H9 (cell line): ENCODE measurements around the gene PXK. TPM values are rescaled to one million over a fixed set of nuclear protein-coding genes. Genes with fewer than 3 reads are reported as not detected.

Source experiments
- DNase-seq: peaks from one replicate; pipeline ENCODE4 v3.0.0-alpha.2; 2017
- H2AFZ ChIP-seq: one replicate; pipeline ENCODE4 v1.6.1; 2013; ENCODE audit warnings: mild to moderate bottlenecking, low read length, control low read depth, moderate library complexity
- H2AK5ac ChIP-seq: 2 replicates; pipeline ENCODE4 v1.6.1; 2013; ENCODE audit warnings: low read length, control low read depth, mixed read lengths; ENCODE audit not compliant: insufficient read length
- H2BK120ac ChIP-seq: one replicate; pipeline ENCODE4 v1.6.1; 2013; ENCODE audit warnings: low read depth, mild to moderate bottlenecking, low read length, control low read depth, inconsistent platforms; ENCODE audit not compliant: poor library complexity, severe bottlenecking
- H2BK12ac ChIP-seq: 2 replicates; pipeline ENCODE4 v1.6.1; 2013; ENCODE audit warnings: low read length, control low read depth, mixed read lengths, low read depth; ENCODE audit not compliant: insufficient read length
- H2BK15ac ChIP-seq: 2 replicates; pipeline ENCODE4 v1.6.1; 2013; ENCODE audit warnings: low read depth, low read length, control low read depth
- H2BK20ac ChIP-seq: one replicate; pipeline ENCODE4 v1.6.1; 2013; ENCODE audit warnings: low read depth, mild to moderate bottlenecking, low read length, control low read depth, inconsistent platforms; ENCODE audit not compliant: poor library complexity, severe bottlenecking
- H2BK5ac ChIP-seq: 2 replicates; pipeline ENCODE4 v1.6.1; 2013; ENCODE audit warnings: low read length, control low read depth, mixed read lengths; ENCODE audit not compliant: insufficient read length
- H3K14ac ChIP-seq: 2 replicates; pipeline ENCODE4 v1.6.1; 2013; ENCODE audit warnings: low read length, control low read depth; ENCODE audit not compliant: insufficient read depth
- H3K18ac ChIP-seq: 2 replicates; pipeline ENCODE4 v1.6.1; 2013; ENCODE audit warnings: low read depth, mild to moderate bottlenecking, mixed read lengths, low read length, control low read depth; ENCODE audit not compliant: insufficient read length
- H3K23ac ChIP-seq: 2 replicates; pipeline ENCODE4 v1.6.1; 2013; ENCODE audit warnings: low read length, control low read depth, mixed read lengths, low read depth; ENCODE audit not compliant: insufficient read length
- H3K23me2 ChIP-seq: 2 replicates; pipeline ENCODE4 v1.6.1; 2013; ENCODE audit warnings: low read depth, mild to moderate bottlenecking, mixed read lengths, low read length, control low read depth; ENCODE audit not compliant: insufficient read length, poor library complexity, severe bottlenecking
- H3K27ac ChIP-seq: 2 replicates; pipeline ENCODE4 v1.5.1; 2013; ENCODE audit warnings: low read length, control low read depth, mixed read lengths, low read depth; ENCODE audit not compliant: insufficient read length
- H3K27me3 ChIP-seq: 2 replicates; pipeline ENCODE4 v1.6.1; 2013; ENCODE audit warnings: low read length, control low read depth, inconsistent platforms; ENCODE audit not compliant: insufficient read depth
- H3K4ac ChIP-seq: 2 replicates; pipeline ENCODE4 v1.6.1; 2013; ENCODE audit warnings: low read depth, mild to moderate bottlenecking, control low read depth, inconsistent platforms, low read length, moderate library complexity
- H3K4me1 ChIP-seq: 2 replicates; pipeline ENCODE4 v1.6.1; 2013; ENCODE audit warnings: low read length, control low read depth, inconsistent platforms; ENCODE audit not compliant: insufficient read depth
- H3K4me2 ChIP-seq: 2 replicates; pipeline ENCODE4 v1.6.1; 2013; ENCODE audit warnings: low read length, control low read depth, mixed read lengths; ENCODE audit not compliant: insufficient read length, insufficient read depth
- H3K56ac ChIP-seq: 2 replicates; pipeline ENCODE4 v1.6.1; 2013; ENCODE audit warnings: low read depth, mild to moderate bottlenecking, mixed read lengths, low read length, control low read depth; ENCODE audit not compliant: insufficient read length
- H3K79me1 ChIP-seq: 2 replicates; pipeline ENCODE4 v1.6.1; 2013; ENCODE audit warnings: low read depth, mild to moderate bottlenecking, moderate library complexity, low read length, control low read depth, inconsistent platforms; ENCODE audit not compliant: insufficient read depth, poor library complexity, severe bottlenecking
- H3K79me2 ChIP-seq: 2 replicates; pipeline ENCODE4 v1.6.1; 2013; ENCODE audit warnings: low read length, control low read depth, inconsistent platforms; ENCODE audit not compliant: insufficient read depth
- H3K9ac ChIP-seq: 2 replicates; pipeline ENCODE4 v1.6.1; 2013; ENCODE audit warnings: low read length, control low read depth, mixed read lengths; ENCODE audit not compliant: insufficient read length; ENCODE audit errors: extremely low read depth
- H3K9me3 ChIP-seq: one replicate; pipeline ENCODE4 v1.6.1; 2013; ENCODE audit warnings: low read depth, low read length, inconsistent platforms; ENCODE audit not compliant: control insufficient read depth
- H3T11ph ChIP-seq: one replicate; pipeline ENCODE4 v1.6.1; 2013; ENCODE audit warnings: mild to moderate bottlenecking, low read length, control low read depth, inconsistent platforms
- H4K20me1 ChIP-seq: one replicate; pipeline ENCODE4 v1.6.1; 2013; ENCODE audit not compliant: control insufficient read depth, insufficient read length, insufficient read depth
- H4K5ac ChIP-seq: 2 replicates; pipeline ENCODE4 v1.6.1; 2013; ENCODE audit warnings: low read depth, mild to moderate bottlenecking, mixed read lengths, low read length, control low read depth; ENCODE audit not compliant: insufficient read length
- H4K8ac ChIP-seq: replicated peaks from 2 replicates; pipeline ENCODE4 v1.6.1; 2013; ENCODE audit warnings: low read length, control low read depth, mixed read lengths, low read depth; ENCODE audit not compliant: insufficient read length
- H4K91ac ChIP-seq: 2 replicates; pipeline ENCODE4 v1.6.1; 2013; ENCODE audit warnings: low read depth, mild to moderate bottlenecking, moderate library complexity, mixed read lengths, low read length, control low read depth; ENCODE audit not compliant: insufficient read length
- H3K27ac Mint-ChIP-seq, 3 experiments: 2 replicates in 2 of 3; 3 replicates in 1 of 3; pipeline ENCODE4 v1.8.0; 2020 to 2021; ENCODE audit warnings: mixed read lengths in 3 of 3, mild to moderate bottlenecking in 1 of 3, moderate library complexity in 1 of 3
- H3K27me3 Mint-ChIP-seq: 2 replicates; pipeline ENCODE4 v1.8.0; 2021; ENCODE audit warnings: low read depth, mild to moderate bottlenecking, moderate library complexity, mixed read lengths
- H3K36me3 Mint-ChIP-seq, 3 experiments: 2 replicates in 2 of 3; 3 replicates in 1 of 3; pipeline ENCODE4 v1.8.0; 2020 to 2021; ENCODE audit warnings: low read depth in 3 of 3, mixed read lengths in 3 of 3; ENCODE audit not compliant: insufficient read depth in 1 of 3
- H3K4me1 Mint-ChIP-seq, 2 experiments: 2 replicates each; pipeline ENCODE4 v1.8.0; 2020; ENCODE audit warnings: mixed read lengths in 2 of 2
- H3K4me3 Mint-ChIP-seq, 2 experiments: 2 replicates in 1 of 2; 3 replicates in 1 of 2; pipeline ENCODE4 v1.8.0; 2020 to 2021; ENCODE audit warnings: mild to moderate bottlenecking in 2 of 2, mixed read lengths in 2 of 2, moderate library complexity in 1 of 2
- H3K9me3 Mint-ChIP-seq, 2 experiments: 2 replicates in 1 of 2; 3 replicates in 1 of 2; pipeline ENCODE4 v1.8.0; 2020; ENCODE audit warnings: mild to moderate bottlenecking in 2 of 2, mixed read lengths in 2 of 2, moderate library complexity in 1 of 2
- CTCF ChIP-seq: fragments of 200-600 bp; sonication (generic); conservative IDR thresholded peaks from 3 replicates; pipeline ENCODE4 v1.8.0; 2021; ENCODE audit warnings: antibody characterized with exemption, mild to moderate bottlenecking
- WGBS: extraction: QIAGEN DNeasy Blood & Tissue Kit; methylation state at CpG from one replicate; pipeline ENCODE4 v1.1.7; 2013; ENCODE audit warnings: missing lambda C conversion rate, low lambda C conversion rate, mixed read lengths; ENCODE audit not compliant: insufficient read length; ENCODE audit errors: extremely low coverage; 5-methylcytosine and 5-hydroxymethylcytosine counted together
- total RNA-seq: library from RNA; stranded (reverse); gene quantifications from 2 replicates; pipeline ENCODE4 v1.2.1, GENCODE V29; 2021

The PXK gene
- total RNA-seq, 1 experiment from 2014 or later, result 3.3 TPM

GRCh38 chr3:58349792-58350626 lies 17.3 kb downstream of the PXK start:
- H3K14ac ChIP-seq, result no peak overlapping the region
- no peak overlapping the region for H3K18ac ChIP-seq
- no peaks in the 10 kb centered on the region for H3K4me1 ChIP-seq
- no peak for DNase-seq
- H3T11ph ChIP-seq, result no peak overlapping the region
- no peak overlapping the region for H3K4me3 Mint-ChIP-seq
- H4K8ac ChIP-seq, result no peak overlapping the region
- no peaks in the 10 kb centered on the region for H3K9me3 ChIP-seq
- no peak overlapping the region for H3K9ac ChIP-seq
- WGBS, result no CpG with 5 or more reads among the region's 7 CpGs
- H3K36me3 Mint-ChIP-seq, result no peaks in the 10 kb centered on the region
- H4K91ac ChIP-seq, result no peak overlapping the region
- H4K5ac ChIP-seq, result no peak overlapping the region
- H3K79me2 ChIP-seq, result no peaks in the 10 kb centered on the region
- no peak overlapping the region for H3K56ac ChIP-seq
- no peak for TF ChIP-seq CTCF
- no peak overlapping the region for H2BK5ac ChIP-seq
- no peak overlapping the region for H2BK15ac ChIP-seq
- no peak overlapping the region for H2AK5ac ChIP-seq
- H4K20me1 ChIP-seq, result no peaks in the 10 kb centered on the region
- no peaks in the 10 kb centered on the region for H3K27me3 Mint-ChIP-seq
- H3K27me3 ChIP-seq, result no peaks in the 10 kb centered on the region
- H3K4me1 Mint-ChIP-seq, result peaks cover 8% of the 10 kb centered on the region in 2 experiments
- H2BK20ac ChIP-seq, result no peak overlapping the region
- H3K27ac ChIP-seq, result no peak overlapping the region
- H2AFZ ChIP-seq, result no peak overlapping the region
- H2BK12ac ChIP-seq, result no peak overlapping the region
- H3K4me2 ChIP-seq, result no peak overlapping the region
- H3K27ac Mint-ChIP-seq, result peak overlapping the region in 1 of 3 experiments; percentile 31; a peak in 2 of 7 replicates
- no peaks in the 10 kb centered on the region for H3K79me1 ChIP-seq
- no peaks in the 10 kb centered on the region for H3K23me2 ChIP-seq
- no peaks in the 10 kb centered on the region for H3K9me3 Mint-ChIP-seq
- no peak overlapping the region for H3K4ac ChIP-seq
- no peak overlapping the region for H2BK120ac ChIP-seq
- no peak overlapping the region for H3K23ac ChIP-seq
